ENCODE results near the gene LAD1.

DNA sequence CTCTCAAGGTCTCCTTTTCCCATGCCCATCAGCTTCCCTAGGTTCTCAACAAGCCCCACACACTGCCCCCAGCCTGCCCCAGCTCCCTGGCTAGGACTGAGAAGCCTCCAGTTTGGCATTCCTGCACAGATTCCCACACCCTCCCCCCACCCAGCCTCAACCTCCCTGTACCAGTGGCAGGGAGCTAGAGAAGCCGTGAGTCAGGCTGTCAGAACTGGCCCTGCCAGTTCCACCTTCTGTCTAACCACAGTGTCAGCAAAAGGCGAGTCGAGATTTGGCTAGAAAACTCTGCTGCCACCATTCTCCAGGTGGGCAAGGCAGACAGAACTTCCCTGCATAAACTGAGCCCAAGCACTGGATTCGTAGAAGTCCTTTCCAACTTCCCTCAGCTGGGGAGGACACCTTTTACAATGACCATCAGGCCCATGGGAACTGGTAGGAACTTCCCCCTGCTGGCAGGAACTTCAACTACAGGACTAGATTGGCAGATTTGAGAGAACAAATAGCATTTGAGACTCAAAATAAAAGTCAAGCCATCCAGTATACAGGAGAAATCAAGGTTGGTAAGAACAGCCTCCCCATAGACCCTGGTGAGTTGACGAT is 52.7 kb downstream of the LAD1 start:
- TF ChIP-seq POLR2AphosphoS5 (IDR thresholded peaks at IDR 0.05; ENCODE audit: borderline replicate concordance, low read depth, low read length) (no peak), EZH2 (IDR thresholded peaks at IDR 0.05) (no peak)
